GM12878 (cell line): ENCODE results near the gene ADAMTS6. TPM values are rescaled to one million over a fixed set of nuclear protein-coding genes. Genes with fewer than 3 reads are reported as not detected.

Experiments
- ATAC-seq: fragments of 200-7000 bp; cut with Tn5 transposase; 3 replicates; pipeline ENCODE4 v1.9.1; 2020; ENCODE audit warnings: mild to moderate bottlenecking, moderate library complexity
- BruUV-seq: library from RNA; stranded (reverse); fragments of 400-500 nt; replicated peaks from 2 replicates; lab custom pipeline; 2021; lab: Mats Ljungman, UMichigan
- CTCF ChIA-PET: fragments of 300-600 bp; sonication (Branson Sonifier 250); formaldehyde crosslinking; extraction: SDS; loops from one replicate; lab custom pipeline; 2021; ENCODE audit warnings: inconsistent platforms; lab: Yijun Ruan, JAX
- POLR2A ChIA-PET: fragments of 350-600 bp; formaldehyde crosslinking; extraction: SDS; loops from one replicate; lab custom pipeline; 2021; ENCODE audit warnings: inconsistent platforms; lab: Charles Lee
- RAD21 ChIA-PET: fragments of 300-600 bp; sonication (Branson Sonifier 250); formaldehyde crosslinking; loops from one replicate; lab custom pipeline; 2023; ENCODE audit warnings: antibody characterized with exemption; ENCODE audit not compliant: unreplicated experiment; lab: Charles Lee
- SMC1A ChIA-PET: fragments of 300-600 bp; sonication (Branson Sonifier 250); formaldehyde crosslinking; loops from one replicate; lab custom pipeline; 2023; ENCODE audit not compliant: unreplicated experiment, uncharacterized antibody; lab: Charles Lee
- DNase-seq: peaks from one replicate; pipeline ENCODE4 v3.0.0-alpha.2; 2011; ENCODE audit warnings: low read depth, low spot score
- FAIRE-seq: peaks from 3 replicates; lab custom pipeline; 2011; peaks lifted over from hg19 to GRCh38; lab: Jason Lieb, UNC
- H2AFZ ChIP-seq: 2 replicates; pipeline ENCODE4 v1.6.0; 2011; ENCODE audit warnings: low read depth, low read length, control low read depth; ENCODE audit not compliant: control insufficient read depth
- H3K27ac ChIP-seq: 2 replicates; pipeline ENCODE4 v1.5.1; 2011; ENCODE audit warnings: control low read depth; ENCODE audit not compliant: control insufficient read depth, insufficient read depth
- H3K27me3 ChIP-seq, 2 experiments: replicated peaks in 1 of 2; 2 replicates each; pipeline versions ENCODE4 v1.6.0 to v1.6.1; 2011; ENCODE audit warnings: low read length in 1 of 2; ENCODE audit not compliant: control insufficient read depth in 2 of 2, insufficient read depth in 2 of 2
- H3K36me3 ChIP-seq, 2 experiments: 2 replicates each; pipeline ENCODE4 v1.5.1; 2011; ENCODE audit warnings: low read length in 1 of 2; ENCODE audit not compliant: control insufficient read depth in 2 of 2, insufficient read depth in 2 of 2
- H3K4me1 ChIP-seq: 2 replicates; pipeline ENCODE4 v1.6.1; 2011; ENCODE audit warnings: mild to moderate bottlenecking, low read length, moderate library complexity, mixed read lengths; ENCODE audit not compliant: control insufficient read depth, insufficient read depth
- H3K4me2 ChIP-seq: 2 replicates; pipeline ENCODE4 v1.6.0; 2011; ENCODE audit warnings: control low read depth; ENCODE audit not compliant: control insufficient read depth, insufficient read depth
- H3K4me3 ChIP-seq: fragments of 200-600 bp; sonication (generic); 2 replicates; pipeline ENCODE4 v1.5.1; 2016
- H3K79me2 ChIP-seq: 2 replicates; pipeline ENCODE4 v1.6.0; 2011; ENCODE audit warnings: low read length; ENCODE audit not compliant: control insufficient read depth, insufficient read depth
- H3K9ac ChIP-seq: 2 replicates; pipeline ENCODE4 v1.8.0; 2011; ENCODE audit warnings: low read length, control low read depth, mixed read lengths; ENCODE audit not compliant: control insufficient read depth, insufficient read depth
- H3K9me3 ChIP-seq: replicated peaks from 3 replicates; pipeline ENCODE4 v1.5.1; 2011; ENCODE audit warnings: mild to moderate bottlenecking, low read length; ENCODE audit not compliant: control insufficient read depth, insufficient read depth
- H4K20me1 ChIP-seq: 2 replicates; pipeline ENCODE4 v1.6.0; 2011; ENCODE audit not compliant: control insufficient read depth, insufficient read depth
- CEBPZ ChIP-seq: fragments of 150-350 bp; IDR thresholded peaks from 2 replicates; pipeline ENCODE4 v1.6.1; 2016; ENCODE audit warnings: low read depth, low read length
- CHD2 ChIP-seq: IDR thresholded peaks from 2 replicates; pipeline ENCODE4 v1.6.1; 2011; ENCODE audit warnings: low read depth, low read length, improper control_type of control experiment, borderline replicate concordance
- ESRRA ChIP-seq: IDR thresholded peaks from 2 replicates; pipeline ENCODE4 v1.6.1; 2012; ENCODE audit warnings: mild to moderate bottlenecking, low read length, improper control_type of control experiment
- ETV6 ChIP-seq, 2 experiments: fragments of 450-650 bp in 1 of 2; IDR thresholded peaks in 1 of 2; conservative IDR thresholded peaks in 1 of 2; 2 replicates each; pipeline ENCODE4 v1.6.1; 2014; ENCODE audit warnings: antibody characterized with exemption in 1 of 2, borderline replicate concordance in 1 of 2, low read depth in 1 of 2, mild to moderate bottlenecking in 1 of 2, moderate library complexity in 1 of 2
- NKRF ChIP-seq: fragments of 450-650 bp; conservative IDR thresholded peaks from 2 replicates; pipeline ENCODE4 v1.6.1; 2017; ENCODE audit warnings: mild to moderate bottlenecking, moderate library complexity
- RB1 ChIP-seq: fragments of 450-650 bp; formaldehyde crosslinking; IDR thresholded peaks from 2 replicates; pipeline ENCODE4 v1.6.1; 2017; ENCODE audit warnings: mild to moderate bottlenecking, borderline replicate concordance
- REST ChIP-seq: IDR thresholded peaks from 2 replicates; pipeline ENCODE4 v1.6.1; 2012; ENCODE audit warnings: mild to moderate bottlenecking, low read depth, low read length
- SMARCA5 ChIP-seq: fragments of 450-650 bp; IDR thresholded peaks from 2 replicates; pipeline ENCODE4 v1.6.1; 2017; ENCODE audit warnings: mild to moderate bottlenecking
- whole genome bisulfite sequencing: methylation state at CpG from one replicate; pipeline ENCODE4 v1.1.6; 2016; ENCODE audit warnings: low lambda C conversion rate; ENCODE audit not compliant: insufficient replicate concordance, insufficient coverage; ENCODE audit errors: missing lambda C conversion rate; 5-methylcytosine and 5-hydroxymethylcytosine counted together
- in situ Hi-C: fragments of 300-500 bp; cut with MboI; formaldehyde crosslinking; loops from 9 replicates; pipeline ENCODE4 v1.14.3; 2018; ENCODE audit warnings: mixed read lengths
- intact Hi-C: fragments of 100-400 bp; cut with micrococcal nuclease; formaldehyde crosslinking; loops from one replicate; pipeline ENCODE4 v1.14.2; 2022; ENCODE audit not compliant: unreplicated experiment
- polyA plus RNA-seq, 11 experiments: library from polyadenylated mRNA; depleted of rRNA in 4 of 11; unstranded in 6 of 11; stranded (reverse) in 5 of 11; fragments of >200 nt; fragmentation: Nextera tagmentation in 4 of 11; fragmentation: Illumina TruSeq in 1 of 11; extraction: Ambion mirVana in 4 of 11; extraction: Trizol in 1 of 11; gene quantifications; 1 replicate in 1 of 11; 2 replicates in 10 of 11; pipeline versions ENCODE4 v1.2.1 to v1.2.3, GENCODE V29; 2011 to 2016; ENCODE audit warnings: inconsistent platforms in 2 of 11, missing spikeins in 2 of 11, low read depth in 1 of 11
- total RNA-seq, 4 experiments: library from RNA; depleted of rRNA in 3 of 4; stranded (reverse); fragments of >200 nt in 3 of 4; fragmentation: Illumina TruSeq in 1 of 4; extraction: Trizol in 1 of 4; gene quantifications; 2 replicates each; pipeline versions ENCODE4 v1.2.1 to v1.2.3, GENCODE V29; 2013 to 2021

Gene ADAMTS6
- total and polyA plus RNA-seq, 10 of the 15 experiments (the other 5 are each of a cell fraction or from before 2014, with no cell fraction given): 1.1 to 12.3 (median 6.5) TPM

- H3K27ac ChIP-seq: peak overlapping the region; percentile 76
- no peak for TF ChIP-seq CEBPZ
- 0 out of 2 replicates have a peak, but pooled peaks have one; percentile 7 for TF ChIP-seq NKRF
- TF ChIP-seq CHD2: 0 out of 2 replicates have a peak, but pooled peaks have one; percentile 13
- TF ChIP-seq ESRRA: 0 out of 2 replicates have a peak, but pooled peaks have one; percentile 35
- peak; percentile 48; the same call in 1 of the 2 replicates for TF ChIP-seq RB1
- TF ChIP-seq ETV6 (conservative IDR thresholded peaks at IDR 0.05 in 1 of 2, IDR thresholded peaks at IDR 0.05 in 1 of 2; ENCODE audit: borderline replicate concordance in 1 of 2, low read depth in 1 of 2): peak in 1 of 2 experiments; percentile 12; a peak in 1 of 4 replicates
- TF ChIP-seq REST: no peak
- TF ChIP-seq SMARCA5: peak; percentile 66; the same call in 1 of the 2 replicates
Observed at GRCh38 chr5:65102976-65103711, 378.6 kb downstream of the ADAMTS6 start.

More at GRCh38 chr5:65102976-65103711, 378.6 kb downstream of the ADAMTS6 start:
- RAD21 ChIA-PET: interaction anchor here (0.6 to 6.7 kb wide), 24 partner anchors 11 to 379 kb away, joined by 3 to 102 read pairs (median 4); partner anchors contain the start of gene ADAMTS6
- H3K9ac ChIP-seq: peak overlapping the region; percentile 75
- H3K4me2 ChIP-seq: peak overlapping the region; percentile 82
- SMC1A ChIA-PET: interaction anchor here (0.6 to 7.6 kb wide), 44 partner anchors 9 to 466 kb away, joined by 3 to 73 read pairs (median 4); partner anchors contain the start of gene ADAMTS6
- TSS peak; percentile 66 for BruUV-seq
- FAIRE-seq (no peak), DNase-seq (no peak), ATAC-seq (peak; percentile 88)
- 2% methylated on average over 29 of the region's 55 CpGs for WGBS
- CTCF ChIA-PET: interaction anchor here (0.7 to 6.5 kb wide), 31 partner anchors 9 to 568 kb away, joined by 3 to 58 read pairs (median 4); partner anchors contain the start of gene ADAMTS6
- intact Hi-C loops (loop anchor here (5.0 to 10.0 kb wide), 3 partner anchors 71 to 288 kb away; no protein-coding TSS in a partner anchor), in situ Hi-C loops (no loop called here)
- H3K79me2 ChIP-seq: no peaks in the 10 kb centered on the region
- peak overlapping the region; percentile 86 for H3K4me3 ChIP-seq
- POLR2A ChIA-PET: interaction anchor here (0.7 to 1.9 kb wide), 12 partner anchors 13 to 380 kb away, joined by 3 to 9 read pairs (median 5); partner anchors contain the start of gene ADAMTS6
- no peaks in the 10 kb centered on the region for H4K20me1 ChIP-seq
- H2AFZ ChIP-seq: peak overlapping the region; percentile 90
- H3K27me3 ChIP-seq: no peaks in the 10 kb centered on the region
- H3K4me1 ChIP-seq: peaks cover 28% of the 10 kb centered on the region
- H3K9me3 ChIP-seq: no peaks in the 10 kb centered on the region
- H3K36me3 ChIP-seq: no peaks in the 10 kb centered on the region
